BE2C (cell line): ENCODE measurements around the gene OLIG2.
A peak's percentile ranks its signal among the peaks of the same experiment; 100 is the strongest.

Experiments
- DNase-seq: peaks from one replicate; pipeline ENCODE4 v3.0.0-alpha.2; 2020
- H3K27me3 ChIP-seq: fragments of 250-450 bp; sonication (Bioruptor Pico); 2 replicates; pipeline ENCODE4 v1.5.1; 2020; ENCODE audit warnings: mild to moderate bottlenecking
- H3K36me3 ChIP-seq: fragments of 250-450 bp; sonication (Bioruptor Pico); 2 replicates; pipeline ENCODE4 v1.5.1; 2020; ENCODE audit warnings: mild to moderate bottlenecking
- H3K4me1 ChIP-seq: fragments of 250-450 bp; sonication (Bioruptor Pico); 2 replicates; pipeline ENCODE4 v1.5.1; 2020
- H3K4me3 ChIP-seq: 2 replicates; pipeline ENCODE4 v1.5.1; 2011; ENCODE audit warnings: low read depth, low read length
- H3K9me3 ChIP-seq: fragments of 250-450 bp; sonication (Bioruptor Pico); 2 replicates; pipeline ENCODE4 v1.5.1; 2020
- TF ChIP-seq, protein P1 (sequence below): IDR thresholded peaks from 2 replicates; pipeline ENCODE4 v1.5.1; 2012; ENCODE audit warnings: mild to moderate bottlenecking, low read depth, low read length

Gene OLIG2

GRCh38 chr21:32981096-32981495 is 44.6 kb upstream of the OLIG2 start:
- Histone ChIP-seq H3K36me3 (no peaks in the 10 kb centered on the region), H3K4me3 (no peak overlapping the region), H3K4me1 (no peaks in the 10 kb centered on the region), H3K27me3 (peaks cover 52% of the 10 kb centered on the region), H3K9me3 (no peaks in the 10 kb centered on the region)
- TF ChIP-seq, protein P1, sequence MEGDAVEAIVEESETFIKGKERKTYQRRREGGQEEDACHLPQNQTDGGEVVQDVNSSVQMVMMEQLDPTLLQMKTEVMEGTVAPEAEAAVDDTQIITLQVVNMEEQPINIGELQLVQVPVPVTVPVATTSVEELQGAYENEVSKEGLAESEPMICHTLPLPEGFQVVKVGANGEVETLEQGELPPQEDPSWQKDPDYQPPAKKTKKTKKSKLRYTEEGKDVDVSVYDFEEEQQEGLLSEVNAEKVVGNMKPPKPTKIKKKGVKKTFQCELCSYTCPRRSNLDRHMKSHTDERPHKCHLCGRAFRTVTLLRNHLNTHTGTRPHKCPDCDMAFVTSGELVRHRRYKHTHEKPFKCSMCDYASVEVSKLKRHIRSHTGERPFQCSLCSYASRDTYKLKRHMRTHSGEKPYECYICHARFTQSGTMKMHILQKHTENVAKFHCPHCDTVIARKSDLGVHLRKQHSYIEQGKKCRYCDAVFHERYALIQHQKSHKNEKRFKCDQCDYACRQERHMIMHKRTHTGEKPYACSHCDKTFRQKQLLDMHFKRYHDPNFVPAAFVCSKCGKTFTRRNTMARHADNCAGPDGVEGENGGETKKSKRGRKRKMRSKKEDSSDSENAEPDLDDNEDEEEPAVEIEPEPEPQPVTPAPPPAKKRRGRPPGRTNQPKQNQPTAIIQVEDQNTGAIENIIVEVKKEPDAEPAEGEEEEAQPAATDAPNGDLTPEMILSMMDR, result no peak
- DNase-seq, result no peak

DNA sequence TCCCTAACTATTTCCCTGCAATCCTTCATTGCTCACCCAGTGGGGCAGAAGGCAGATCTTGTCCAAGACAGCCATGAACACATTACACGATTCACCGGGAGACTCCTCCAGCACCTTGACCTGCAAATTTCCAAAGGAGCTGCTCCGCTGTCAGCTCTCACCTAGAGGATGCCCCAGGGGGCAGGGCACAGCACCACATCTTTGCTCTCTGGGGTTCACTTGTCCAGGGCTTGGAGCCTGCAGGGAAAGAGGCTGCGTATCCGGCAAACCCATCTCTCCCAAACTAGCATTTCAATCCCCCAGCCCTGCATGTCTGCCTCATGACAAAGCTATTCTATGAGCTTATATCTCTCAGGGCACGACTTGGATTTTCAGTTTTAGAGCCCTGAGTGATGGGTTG is 35.1 kb upstream of the OLIG2 start:
- Histone ChIP-seq H3K9me3 (no peaks in the 10 kb centered on the region), H3K36me3 (no peaks in the 10 kb centered on the region), H3K27me3 (peaks cover 46% of the 10 kb centered on the region), H3K4me3 (no peak overlapping the region), H3K4me1 (no peaks in the 10 kb centered on the region)
- TF ChIP-seq, protein P1, result no peak
- DNase-seq, result no peak

GRCh38 chr21:32991361-32991760 is 34.4 kb upstream of the OLIG2 start:
- TF ChIP-seq, protein P1, result no peak
- Histone ChIP-seq H3K36me3 (no peaks in the 10 kb centered on the region), H3K27me3 (peaks cover 43% of the 10 kb centered on the region), H3K4me1 (no peaks in the 10 kb centered on the region), H3K4me3 (no peak overlapping the region), H3K9me3 (no peaks in the 10 kb centered on the region)
- DNase-seq, result no peak

GRCh38 chr21:32993894-32994293 is 31.8 kb upstream of the OLIG2 start:
- no peaks in the 10 kb centered on the region for H3K4me1 ChIP-seq
- H3K36me3 ChIP-seq, result no peaks in the 10 kb centered on the region
- TF ChIP-seq, protein P1, result no peak
- no peaks in the 10 kb centered on the region for H3K9me3 ChIP-seq
- H3K27me3 ChIP-seq, result peaks cover 46% of the 10 kb centered on the region
- no peak for DNase-seq
- H3K4me3 ChIP-seq, result no peak overlapping the region

GRCh38 chr21:32994305-32994704 is 31.4 kb upstream of the OLIG2 start:
- no peak for DNase-seq
- Histone ChIP-seq H3K9me3 (no peaks in the 10 kb centered on the region), H3K4me3 (no peak overlapping the region), H3K36me3 (no peaks in the 10 kb centered on the region), H3K27me3 (peaks cover 45% of the 10 kb centered on the region), H3K4me1 (no peaks in the 10 kb centered on the region)
- TF ChIP-seq, protein P1, result peak; percentile 52

- Histone ChIP-seq H3K4me1 (no peaks in the 10 kb centered on the region), H3K36me3 (no peaks in the 10 kb centered on the region), H3K27me3 (peaks cover 15% of the 10 kb centered on the region), H3K4me3 (no peak overlapping the region), H3K9me3 (no peaks in the 10 kb centered on the region)
- no peak for DNase-seq
- TF ChIP-seq, protein P1, result no peak
Observed at GRCh38 chr21:33007747-33008146, 18.0 kb upstream of the OLIG2 start.
